GM21423 (cell line): ENCODE measurements around the gene NCEH1.
"Not testable (repeated sequence)": the region's sequence is repeated elsewhere in the genome, so short reads cannot be mapped to it uniquely, and the experiment has no call there.

Source experiments
- ATAC-seq: cut with Tn5 transposase; IDR thresholded peaks from one replicate; pipeline ENCODE4 v1.9.1; 2021; ENCODE audit warnings: mild to moderate bottlenecking, moderate library complexity; ENCODE audit not compliant: unreplicated experiment

NCEH1 gene

GRCh38 chr3:172710664-172711453 is at the start of gene NCEH1:
Gene NCEH1 (minus strand): TSS chr3:172711067. CDS start chr3:172710984, 83 bp downstream.
- ATAC-seq: peak; percentile 100

- ATAC-seq: not testable (repeated sequence)
These were observed 49.5 kb upstream of the NCEH1 start for GRCh38 chr3:172760416-172760815.

- no peak for ATAC-seq
These were observed 42.3 kb upstream of the NCEH1 start for GRCh38 chr3:172753125-172753524.

GRCh38 chr3:172752651-172753050 is 41.8 kb upstream of the NCEH1 start:
- ATAC-seq: no peak

GRCh38 chr3:172751175-172751704 is 40.4 kb upstream of the NCEH1 start:
- ATAC-seq: peak; percentile 16

- peak; percentile 96 for ATAC-seq
These were observed 39.7 kb upstream of the NCEH1 start, which contains the start of gene ECT2 for GRCh38 chr3:172750368-172751174. Gene ECT2 (plus strand): TSS chr3:172750726. CDS start chr3:172754531, 3,805 bp downstream.

GRCh38 chr3:172750069-172750367 is 39.2 kb upstream of the NCEH1 start:
- ATAC-seq: no peak

- no peak for ATAC-seq
These were observed 38.5 kb upstream of the NCEH1 start for GRCh38 chr3:172749230-172749965.

GRCh38 chr3:172746475-172746874 is 35.6 kb upstream of the NCEH1 start:
- no peak for ATAC-seq

GRCh38 chr3:172739462-172739861 is 28.6 kb upstream of the NCEH1 start:
- no peak for ATAC-seq

- no peak for ATAC-seq
These were observed 24.1 kb upstream of the NCEH1 start for GRCh38 chr3:172735014-172735413.

GRCh38 chr3:172726380-172726779 is 15.5 kb upstream of the NCEH1 start:
- ATAC-seq: no peak

GRCh38 chr3:172722536-172723040 is 11.7 kb upstream of the NCEH1 start:
- not testable (repeated sequence) for ATAC-seq

GRCh38 chr3:172717493-172718088 is 6.7 kb upstream of the NCEH1 start:
- ATAC-seq: no peak

GRCh38 chr3:172716476-172716875 is 5.6 kb upstream of the NCEH1 start:
- ATAC-seq: no peak

GRCh38 chr3:172713316-172713715 is 2.4 kb upstream of the NCEH1 start:
- ATAC-seq: no peak

- ATAC-seq: no peak
These were observed 558 bp upstream of the NCEH1 start for GRCh38 chr3:172711454-172711795.

- no peak for ATAC-seq
These were observed 848 bp downstream of the NCEH1 start for GRCh38 chr3:172709774-172710663.

GRCh38 chr3:172708921-172709773 is 1.7 kb downstream of the NCEH1 start:
- ATAC-seq: no peak
